Ovary (tissue), 3 donors: Measurements from ENCODE around the gene C5orf15.
"Not testable (repeated sequence)": the region's sequence is repeated elsewhere in the genome, so short reads cannot be mapped to it uniquely, and the experiment has no call there.

Experiments
- POLR2A ChIP-seq: fragments of 450-650 bp; IDR thresholded peaks from one replicate; pipeline ENCODE4 v1.6.1; 2017; ENCODE audit warnings: antibody characterized with exemption, mild to moderate bottlenecking, moderate library complexity
- TF ChIP-seq, protein P1 (sequence below), 3 donors: fragments of 450-650 bp in 2 of 3; fragments of 200-600 bp in 1 of 3; IDR thresholded peaks; one replicate each; pipeline versions ENCODE4 v1.5.1 to v1.8.0; 2016 to 2022; ENCODE audit warnings: antibody characterized with exemption in 3 of 3, mild to moderate bottlenecking in 1 of 3
- donor health status: DM: no; HTN: no; CAD: no.

- TF ChIP-seq, protein P1, sequence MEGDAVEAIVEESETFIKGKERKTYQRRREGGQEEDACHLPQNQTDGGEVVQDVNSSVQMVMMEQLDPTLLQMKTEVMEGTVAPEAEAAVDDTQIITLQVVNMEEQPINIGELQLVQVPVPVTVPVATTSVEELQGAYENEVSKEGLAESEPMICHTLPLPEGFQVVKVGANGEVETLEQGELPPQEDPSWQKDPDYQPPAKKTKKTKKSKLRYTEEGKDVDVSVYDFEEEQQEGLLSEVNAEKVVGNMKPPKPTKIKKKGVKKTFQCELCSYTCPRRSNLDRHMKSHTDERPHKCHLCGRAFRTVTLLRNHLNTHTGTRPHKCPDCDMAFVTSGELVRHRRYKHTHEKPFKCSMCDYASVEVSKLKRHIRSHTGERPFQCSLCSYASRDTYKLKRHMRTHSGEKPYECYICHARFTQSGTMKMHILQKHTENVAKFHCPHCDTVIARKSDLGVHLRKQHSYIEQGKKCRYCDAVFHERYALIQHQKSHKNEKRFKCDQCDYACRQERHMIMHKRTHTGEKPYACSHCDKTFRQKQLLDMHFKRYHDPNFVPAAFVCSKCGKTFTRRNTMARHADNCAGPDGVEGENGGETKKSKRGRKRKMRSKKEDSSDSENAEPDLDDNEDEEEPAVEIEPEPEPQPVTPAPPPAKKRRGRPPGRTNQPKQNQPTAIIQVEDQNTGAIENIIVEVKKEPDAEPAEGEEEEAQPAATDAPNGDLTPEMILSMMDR (IDR thresholded peaks at IDR 0.05) = not testable (repeated sequence)
- TF ChIP-seq POLR2A = not testable (repeated sequence)
Observed at GRCh38 chr5:133935991-133936650, 32.3 kb downstream of the C5orf15 start.
